Measurements from ENCODE around the gene TBX19. TPM values are rescaled to one million over a fixed set of nuclear protein-coding genes. Genes with fewer than 3 reads are reported as not detected.

TBX19 gene
- total and polyA plus RNA-seq, 2 of the 4 experiments (the other 2 are of a cell fraction): 0.18 to 0.89 TPM

DNA sequence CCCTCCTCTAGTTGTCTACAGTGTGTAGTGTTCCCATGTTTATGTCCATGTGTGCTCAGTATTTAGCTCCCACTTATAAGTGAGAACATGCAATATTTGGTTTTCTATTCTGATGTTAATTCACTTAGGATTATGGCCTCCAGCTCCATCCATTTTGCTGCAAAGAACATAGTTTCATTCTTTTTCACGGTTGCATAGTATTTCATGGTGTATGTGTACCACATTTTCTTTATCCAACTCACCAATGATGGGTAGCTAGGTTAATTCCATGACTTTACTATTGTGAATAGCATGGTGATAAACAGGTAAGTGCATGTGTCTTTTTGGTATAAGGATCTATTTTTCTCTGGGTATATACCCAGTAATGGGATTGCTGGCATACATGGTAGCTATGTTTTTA is 67.0 kb downstream of the TBX19 start:
- Histone ChIP-seq H3K27ac (ENCODE audit: insufficient read depth, low read length) (no peak overlapping the region), H3K36me3 (ENCODE audit: control insufficient read depth, insufficient read depth, low read length) (no peaks in the 10 kb centered on the region), H2AFZ (replicated peaks; ENCODE audit: low read length, poor library complexity) (no peak overlapping the region), H3K14ac (replicated peaks; ENCODE audit: low read depth, low read length) (no peak overlapping the region), H2BK15ac (ENCODE audit: low read depth, low read length) (no peak overlapping the region), H3K9me1 (ENCODE audit: insufficient read depth, low read length) (no peaks in the 10 kb centered on the region), H4K5ac (ENCODE audit: low read depth, low read length) (no peak overlapping the region), H2BK20ac (ENCODE audit: low read depth, low read length) (no peak overlapping the region), H3K79me1 (ENCODE audit: low read depth in 1 of 2, low read length in 2 of 2) (no peaks in the 10 kb centered on the region), H2BK5ac (ENCODE audit: low read depth, low read length, poor library complexity, severe bottlenecking) (no peak overlapping the region), H3K23ac (ENCODE audit: low read depth, low read length) (no peak overlapping the region), H3K4me1 (ENCODE audit: control insufficient read depth, insufficient read depth, low read length) (no peaks in the 10 kb centered on the region), H3K9me3 (ENCODE audit: control insufficient read depth, insufficient read depth, low read length) (no peaks in the 10 kb centered on the region), H3K9ac (ENCODE audit: low read depth, low read length) (no peak overlapping the region), H2AK9ac (replicated peaks; ENCODE audit: low read depth, low read length, poor library complexity) (no peak overlapping the region), H4K8ac (ENCODE audit: low read depth in 2 of 2, low read length in 2 of 2) (no peak overlapping the region), H2BK120ac (ENCODE audit: low read depth, low read length) (no peak overlapping the region), H3K56ac (ENCODE audit: extremely low read depth, insufficient read depth, low read length) (no peak overlapping the region), H2AK5ac (ENCODE audit: low read depth, low read length) (no peak overlapping the region), H3K18ac (ENCODE audit: low read depth, low read length) (no peak overlapping the region), H3K4me3 (ENCODE audit: insufficient read depth, low read depth, low read length) (no peak overlapping the region), H4K20me1 (ENCODE audit: insufficient read depth, low read length) (no peaks in the 10 kb centered on the region), H3K4me2 (ENCODE audit: low read depth, low read length) (no peak overlapping the region), H3K27me3 (ENCODE audit: control insufficient read depth, insufficient read depth, low read length) (no peaks in the 10 kb centered on the region), H3K4ac (ENCODE audit: low read depth, low read length) (no peak overlapping the region), H4K91ac (ENCODE audit: insufficient read depth, low read depth, low read length) (no peak overlapping the region)
- TF ChIP-seq SMC3 (IDR thresholded peaks at IDR 0.05; ENCODE audit: low read depth, low read length) (no peak), RFX5 (IDR thresholded peaks at IDR 0.05; ENCODE audit: low read depth, low read length) (no peak), BHLHE40 (IDR thresholded peaks at IDR 0.05; ENCODE audit: low read depth, low read length) (no peak), CHD1 (IDR thresholded peaks at IDR 0.05; ENCODE audit: low read depth, low read length) (no peak), MAFK (IDR thresholded peaks at IDR 0.05; ENCODE audit: low read depth, low read length) (no peak), FOS (IDR thresholded peaks at IDR 0.05; ENCODE audit: low read depth, low read length) (no peak), MXI1 (IDR thresholded peaks at IDR 0.05; ENCODE audit: borderline replicate concordance, low read depth, low read length) (no peak), POLR2A (IDR thresholded peaks at IDR 0.05; ENCODE audit: low read depth, low read length) (no peak), RAD21 (IDR thresholded peaks at IDR 0.05; ENCODE audit: low read length) (no peak), NFE2L2 (IDR thresholded peaks at IDR 0.05; ENCODE audit: low read depth, low read length) (no peak), MAZ (IDR thresholded peaks at IDR 0.05; ENCODE audit: borderline replicate concordance, low read depth, low read length) (no peak), RCOR1 (IDR thresholded peaks at IDR 0.05; ENCODE audit: insufficient replicate concordance, low read length) (no peak)
- TF ChIP-seq, protein P1, sequence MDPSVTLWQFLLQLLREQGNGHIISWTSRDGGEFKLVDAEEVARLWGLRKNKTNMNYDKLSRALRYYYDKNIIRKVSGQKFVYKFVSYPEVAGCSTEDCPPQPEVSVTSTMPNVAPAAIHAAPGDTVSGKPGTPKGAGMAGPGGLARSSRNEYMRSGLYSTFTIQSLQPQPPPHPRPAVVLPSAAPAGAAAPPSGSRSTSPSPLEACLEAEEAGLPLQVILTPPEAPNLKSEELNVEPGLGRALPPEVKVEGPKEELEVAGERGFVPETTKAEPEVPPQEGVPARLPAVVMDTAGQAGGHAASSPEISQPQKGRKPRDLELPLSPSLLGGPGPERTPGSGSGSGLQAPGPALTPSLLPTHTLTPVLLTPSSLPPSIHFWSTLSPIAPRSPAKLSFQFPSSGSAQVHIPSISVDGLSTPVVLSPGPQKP (IDR thresholded peaks at IDR 0.05; ENCODE audit: borderline replicate concordance, low read depth, low read length): no peak
- DNase-seq: no peak
- WGBS, 2 experiments (ENCODE audit: extremely low coverage in 2 of 2, insufficient read length in 1 of 2): no CpG with 5 or more reads among the region's 1 CpG
- no TSS peak for BruUV-seq (replicated peaks)
- dilution Hi-C loops (cut with HindIII; ENCODE audit: low sequenced_read_pairs, unreplicated experiment): no loop called here
- intact Hi-C loops (cut with micrococcal nuclease): loop anchor here (5.0 kb wide), 1 partner anchor 585 kb away; no protein-coding TSS in a partner anchor
- ChIA-PET POLR2A (ENCODE audit: unreplicated experiment) (no interaction called here), CTCF (interaction anchor here (0.6 kb wide), 1 partner anchor 43 kb away, joined by 4 read pairs; no protein-coding TSS in a partner anchor)
- in situ Hi-C loops (cut with MboI; ENCODE audit: low sequenced_read_pairs): loop anchor here (25.0 kb wide), 1 partner anchor 1015 kb away; the partner anchor contains the start of genes BLZF1 and NME7
- no peak for ATAC-seq (ENCODE audit: low read depth)
